Effector memory CD4-positive, alpha-beta T cell (primary cell): Measurements from ENCODE around the gene SURF1.

ENCODE experiments used
- DNase-seq, 3 donors: peaks; one replicate each; pipeline ENCODE4 v3.0.0-alpha.2; 2020
- H3K27ac ChIP-seq: 2 replicates; pipeline ENCODE4 v1.7.0; 2013; ENCODE audit warnings: mild to moderate bottlenecking, low read length, moderate library complexity; ENCODE audit not compliant: insufficient read depth, poor library complexity, severe bottlenecking
- H3K27me3 ChIP-seq: replicated peaks from 2 replicates; pipeline ENCODE4 v1.7.0; 2013; ENCODE audit warnings: mild to moderate bottlenecking, low read length; ENCODE audit not compliant: insufficient read depth, control insufficient read depth, poor library complexity, severe bottlenecking
- H3K36me3 ChIP-seq: 2 replicates; pipeline ENCODE4 v1.7.0; 2013; ENCODE audit warnings: mild to moderate bottlenecking, low read length, moderate library complexity; ENCODE audit not compliant: control insufficient read depth, insufficient read depth
- H3K4me1 ChIP-seq: 2 replicates; pipeline ENCODE4 v1.7.0; 2013; ENCODE audit warnings: low read length, mild to moderate bottlenecking; ENCODE audit not compliant: control insufficient read depth, insufficient read depth, poor library complexity, severe bottlenecking
- H3K4me3 ChIP-seq: 2 replicates; pipeline ENCODE4 v1.7.0; 2013; ENCODE audit warnings: low read length, low read depth, mild to moderate bottlenecking; ENCODE audit not compliant: insufficient read depth, poor library complexity, severe bottlenecking
- H3K9me3 ChIP-seq: 2 replicates; pipeline ENCODE4 v1.7.0; 2013; ENCODE audit warnings: mild to moderate bottlenecking, low read length, moderate library complexity; ENCODE audit not compliant: control insufficient read depth

SURF1 gene

GRCh38 chr9:133307301-133307700 lies 49.0 kb downstream of the SURF1 start:
- no peak for DNase-seq
- H3K36me3 ChIP-seq: no peaks in the 10 kb centered on the region

GRCh38 chr9:133306242-133307204 lies 49.8 kb downstream of the SURF1 start:
- Histone ChIP-seq H3K4me1 (no peaks in the 10 kb centered on the region), H3K27ac (no peak overlapping the region), H3K9me3 (no peaks in the 10 kb centered on the region), H3K36me3 (no peaks in the 10 kb centered on the region), H3K27me3 (no peaks in the 10 kb centered on the region), H3K4me3 (no peak overlapping the region)
- no peak for DNase-seq

More at GRCh38 chr9:133307301-133307700, 49.0 kb downstream of the SURF1 start:
- Histone ChIP-seq H3K4me1 (no peaks in the 10 kb centered on the region), H3K27me3 (no peaks in the 10 kb centered on the region), H3K4me3 (no peak overlapping the region), H3K9me3 (no peaks in the 10 kb centered on the region), H3K27ac (no peak overlapping the region)

DNA sequence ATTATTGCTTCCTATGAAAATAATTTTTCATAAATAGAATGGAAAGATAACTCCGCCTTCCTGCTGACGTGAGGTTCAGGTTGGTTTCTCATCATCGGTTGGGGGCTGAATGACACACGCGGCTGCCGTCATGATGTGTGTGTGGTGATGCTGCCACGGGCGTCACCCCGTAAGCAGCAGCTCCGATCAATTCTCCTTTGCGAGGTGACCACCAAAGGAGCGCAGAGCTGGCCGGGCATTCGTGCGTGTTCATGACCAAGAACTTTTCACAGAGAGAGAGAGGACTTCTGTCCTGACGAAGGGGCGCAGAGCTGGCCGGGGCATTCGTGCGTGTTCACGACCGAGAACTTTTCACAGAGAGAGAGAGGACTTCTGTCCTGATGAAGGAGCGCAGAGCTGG lies 50.6 kb downstream of the SURF1 start:
- no peaks in the 10 kb centered on the region for H3K36me3 ChIP-seq
- H3K4me3 ChIP-seq: no peak overlapping the region
- H3K9me3 ChIP-seq: no peaks in the 10 kb centered on the region
- H3K4me1 ChIP-seq: no peaks in the 10 kb centered on the region
- DNase-seq: no peak
- H3K27ac ChIP-seq: no peak overlapping the region
- no peaks in the 10 kb centered on the region for H3K27me3 ChIP-seq

- Histone ChIP-seq H3K27ac (no peak overlapping the region), H3K4me3 (no peak overlapping the region), H3K36me3 (no peaks in the 10 kb centered on the region), H3K27me3 (no peaks in the 10 kb centered on the region), H3K4me1 (no peaks in the 10 kb centered on the region), H3K9me3 (no peaks in the 10 kb centered on the region)
- DNase-seq: no peak
Observed at GRCh38 chr9:133304477-133305377, 51.6 kb downstream of the SURF1 start.

GRCh38 chr9:133304158-133304470 lies 52.2 kb downstream of the SURF1 start:
- Histone ChIP-seq H3K4me3 (no peak overlapping the region), H3K27me3 (no peaks in the 10 kb centered on the region), H3K4me1 (no peaks in the 10 kb centered on the region), H3K36me3 (no peaks in the 10 kb centered on the region), H3K9me3 (no peaks in the 10 kb centered on the region), H3K27ac (no peak overlapping the region)
- no peak for DNase-seq

GRCh38 chr9:133303266-133304157 lies 52.8 kb downstream of the SURF1 start:
- no peak overlapping the region for H3K27ac ChIP-seq
- H3K4me1 ChIP-seq: no peaks in the 10 kb centered on the region
- H3K36me3 ChIP-seq: no peaks in the 10 kb centered on the region
- no peak for DNase-seq
- no peaks in the 10 kb centered on the region for H3K27me3 ChIP-seq
- H3K9me3 ChIP-seq: no peaks in the 10 kb centered on the region
- H3K4me3 ChIP-seq: no peak overlapping the region
